ENCODE measurements around the gene ALOX15B. TPM values are rescaled to one million over a fixed set of nuclear protein-coding genes. Genes with fewer than 3 reads are reported as not detected.
A peak's percentile ranks its signal among the peaks of the same experiment; 100 is the strongest.
"Not testable (repeated sequence)": the region's sequence is repeated elsewhere in the genome, so short reads cannot be mapped to it uniquely, and the experiment has no call there.

The ALOX15B gene
- total RNA-seq, 1 donor from 2014 or later = not detected

DNA sequence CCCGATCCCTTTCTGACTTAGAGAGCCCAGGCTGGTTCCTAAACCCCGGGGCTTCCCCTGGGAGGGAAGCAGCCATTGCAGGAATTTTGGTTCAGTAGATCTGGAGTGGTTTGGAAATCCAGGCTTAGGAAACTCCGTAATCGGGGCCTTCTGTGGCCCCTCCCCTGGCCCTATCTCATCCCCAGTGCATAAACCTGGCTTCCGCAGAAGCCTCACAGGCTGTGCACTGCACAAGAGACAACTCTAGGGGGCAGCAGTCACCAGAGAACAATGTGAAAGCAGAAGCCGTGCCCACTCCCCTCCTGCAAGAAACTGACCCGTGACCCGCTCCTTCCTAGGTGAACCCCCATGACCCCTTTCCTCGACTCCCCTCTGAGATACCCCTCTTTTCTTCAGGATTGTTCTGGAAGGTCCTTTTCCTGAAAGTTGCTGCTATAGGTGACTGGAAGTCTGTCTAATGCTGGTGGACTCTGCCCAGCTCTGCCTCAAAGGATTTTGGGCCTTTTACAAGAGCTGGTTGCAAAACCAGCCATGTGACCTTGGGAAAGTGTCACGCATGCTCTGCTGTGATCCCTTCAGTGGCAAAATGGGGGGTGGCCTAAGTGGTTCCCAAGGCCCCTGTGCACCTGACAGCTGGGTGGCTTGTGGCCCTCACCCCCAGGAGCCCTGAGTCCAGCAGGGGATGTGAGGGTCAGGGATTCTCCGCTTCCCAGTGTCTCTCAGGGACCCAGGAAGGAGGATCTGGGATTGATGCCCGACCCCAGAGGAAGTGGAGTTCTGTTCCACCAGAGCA lies 22.0 kb upstream of the ALOX15B start:
- peak overlapping the region; percentile 75 for H3K4me3 Mint-ChIP-seq (ENCODE audit: low read depth)
- intact Hi-C loops (cut with micrococcal nuclease) = loop anchor here (1.0 kb wide), 2 partner anchors 24 to 40 kb away; no protein-coding TSS in a partner anchor
- peak; percentile 48 for DNase-seq (ENCODE audit: low spot score)
- peaks cover 19% of the 10 kb centered on the region for H3K27me3 Mint-ChIP-seq (ENCODE audit: low read depth)
- H3K9me3 Mint-ChIP-seq = no peaks in the 10 kb centered on the region
- H3K36me3 Mint-ChIP-seq (ENCODE audit: low read depth) = no peaks in the 10 kb centered on the region
- H3K4me1 Mint-ChIP-seq (ENCODE audit: low read depth) = peaks cover 10% of the 10 kb centered on the region
- H3K27ac Mint-ChIP-seq = no peak overlapping the region

DNA sequence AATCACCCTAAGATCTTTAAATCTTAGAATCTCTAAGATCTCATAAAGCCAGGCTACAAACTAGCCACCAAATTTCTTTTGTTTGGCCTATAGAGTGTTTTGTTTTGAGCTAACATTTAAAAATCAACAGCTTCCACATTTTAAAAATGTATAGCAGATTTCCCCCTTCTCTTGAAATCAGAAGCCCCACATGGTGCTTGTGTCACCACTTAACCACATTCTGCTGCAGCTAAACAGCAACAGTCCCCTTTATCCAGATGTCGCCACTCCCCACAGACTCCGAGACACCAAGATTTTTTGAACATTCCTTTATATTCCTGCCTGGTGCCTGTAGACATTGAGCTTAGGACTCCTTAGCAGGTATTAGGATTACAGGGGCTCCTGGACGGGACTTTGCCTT lies 20.4 kb upstream of the ALOX15B start:
- H3K9me3 Mint-ChIP-seq = no peaks in the 10 kb centered on the region
- H3K4me1 Mint-ChIP-seq (ENCODE audit: low read depth) = peaks cover 10% of the 10 kb centered on the region
- H3K4me3 Mint-ChIP-seq (ENCODE audit: low read depth) = no peak overlapping the region
- no peak overlapping the region for H3K27ac Mint-ChIP-seq
- intact Hi-C loops (cut with micrococcal nuclease) = no loop called here
- peaks cover 19% of the 10 kb centered on the region for H3K27me3 Mint-ChIP-seq (ENCODE audit: low read depth)
- no peak for DNase-seq (ENCODE audit: low spot score)
- H3K36me3 Mint-ChIP-seq (ENCODE audit: low read depth) = no peaks in the 10 kb centered on the region

DNA sequence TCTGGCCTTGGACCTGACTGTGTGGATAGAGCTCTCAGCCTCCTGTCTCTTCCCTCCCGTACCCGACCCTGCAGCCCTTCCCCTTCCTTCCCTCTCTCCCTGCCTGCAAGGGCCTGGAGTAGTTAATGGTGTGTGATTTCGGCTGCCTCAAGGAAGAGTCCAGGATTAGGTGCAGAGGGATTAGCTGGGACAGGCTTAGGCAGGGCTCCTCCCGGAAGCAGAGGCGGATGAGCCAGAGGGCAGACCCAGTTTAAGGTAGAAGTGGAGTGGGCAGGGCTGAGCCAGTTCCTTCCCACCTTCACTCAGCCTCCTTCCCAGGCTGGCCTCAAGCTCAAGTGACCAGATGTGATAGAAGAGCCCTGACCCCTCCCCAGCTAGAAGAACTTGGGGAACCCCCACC lies 19.7 kb upstream of the ALOX15B start:
- intact Hi-C loops (cut with micrococcal nuclease) = no loop called here
- Mint-ChIP-seq H3K27ac (no peak overlapping the region), H3K9me3 (no peaks in the 10 kb centered on the region), H3K4me3 (ENCODE audit: low read depth) (no peak overlapping the region), H3K27me3 (ENCODE audit: low read depth) (peaks cover 16% of the 10 kb centered on the region), H3K4me1 (ENCODE audit: low read depth) (peaks cover 10% of the 10 kb centered on the region), H3K36me3 (ENCODE audit: low read depth) (no peaks in the 10 kb centered on the region)
- DNase-seq (ENCODE audit: low spot score) = no peak

DNA sequence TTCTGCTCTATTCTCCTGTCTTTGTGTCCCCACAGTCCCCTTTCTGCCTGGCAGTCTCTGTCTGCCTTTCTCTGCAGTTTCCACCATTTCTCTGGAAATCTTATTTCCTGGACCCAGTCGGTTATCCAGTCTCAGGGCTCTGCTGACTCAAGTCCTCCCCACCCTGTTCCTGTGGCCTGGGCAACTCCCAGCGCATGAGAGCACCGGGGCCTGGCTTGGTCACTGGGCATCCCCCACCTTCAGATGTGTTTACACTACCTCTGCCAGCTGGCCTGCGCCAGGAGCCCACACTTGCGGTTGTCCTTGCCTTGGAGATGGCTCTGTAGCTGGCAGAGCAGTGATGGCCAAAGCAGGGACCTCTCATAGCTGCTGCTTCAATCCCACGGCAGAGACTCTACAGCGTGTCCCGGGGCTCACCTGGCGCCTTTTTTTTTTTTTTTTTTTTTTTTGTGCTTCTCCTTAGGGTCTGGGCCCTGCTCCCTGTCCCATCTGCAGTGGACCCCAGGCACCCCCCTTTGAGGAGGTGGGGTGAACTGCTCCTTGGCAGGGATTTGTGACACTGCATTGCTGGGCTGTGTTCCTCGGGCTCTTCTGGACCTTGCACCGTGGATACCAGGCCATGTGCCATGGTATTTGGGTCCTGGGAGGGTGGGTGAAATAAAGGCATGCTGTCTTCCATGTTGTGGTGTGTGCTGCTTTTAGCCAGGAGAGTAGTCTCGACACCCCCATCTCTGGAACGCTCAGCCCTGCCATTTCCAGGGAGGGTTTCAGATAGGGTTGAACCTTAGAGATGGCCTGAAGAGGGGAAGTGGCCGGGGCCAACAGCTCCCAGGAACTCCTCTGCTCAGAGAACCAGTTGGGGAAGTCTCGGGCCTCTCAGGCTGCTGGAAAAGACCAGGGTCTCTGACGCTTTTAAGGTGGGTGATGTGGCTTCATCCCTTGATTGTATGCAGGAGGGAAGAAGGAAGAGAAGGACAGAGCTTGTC lies 18.9 kb upstream of the ALOX15B start:
- H3K4me1 Mint-ChIP-seq (ENCODE audit: low read depth) = peaks cover 11% of the 10 kb centered on the region
- intact Hi-C loops (cut with micrococcal nuclease) = no loop called here
- DNase-seq (ENCODE audit: low spot score) = no peak
- H3K9me3 Mint-ChIP-seq = no peaks in the 10 kb centered on the region
- no peaks in the 10 kb centered on the region for H3K36me3 Mint-ChIP-seq (ENCODE audit: low read depth)
- no peak overlapping the region for H3K4me3 Mint-ChIP-seq (ENCODE audit: low read depth)
- peaks cover 15% of the 10 kb centered on the region for H3K27me3 Mint-ChIP-seq (ENCODE audit: low read depth)
- no peak overlapping the region for H3K27ac Mint-ChIP-seq

DNA sequence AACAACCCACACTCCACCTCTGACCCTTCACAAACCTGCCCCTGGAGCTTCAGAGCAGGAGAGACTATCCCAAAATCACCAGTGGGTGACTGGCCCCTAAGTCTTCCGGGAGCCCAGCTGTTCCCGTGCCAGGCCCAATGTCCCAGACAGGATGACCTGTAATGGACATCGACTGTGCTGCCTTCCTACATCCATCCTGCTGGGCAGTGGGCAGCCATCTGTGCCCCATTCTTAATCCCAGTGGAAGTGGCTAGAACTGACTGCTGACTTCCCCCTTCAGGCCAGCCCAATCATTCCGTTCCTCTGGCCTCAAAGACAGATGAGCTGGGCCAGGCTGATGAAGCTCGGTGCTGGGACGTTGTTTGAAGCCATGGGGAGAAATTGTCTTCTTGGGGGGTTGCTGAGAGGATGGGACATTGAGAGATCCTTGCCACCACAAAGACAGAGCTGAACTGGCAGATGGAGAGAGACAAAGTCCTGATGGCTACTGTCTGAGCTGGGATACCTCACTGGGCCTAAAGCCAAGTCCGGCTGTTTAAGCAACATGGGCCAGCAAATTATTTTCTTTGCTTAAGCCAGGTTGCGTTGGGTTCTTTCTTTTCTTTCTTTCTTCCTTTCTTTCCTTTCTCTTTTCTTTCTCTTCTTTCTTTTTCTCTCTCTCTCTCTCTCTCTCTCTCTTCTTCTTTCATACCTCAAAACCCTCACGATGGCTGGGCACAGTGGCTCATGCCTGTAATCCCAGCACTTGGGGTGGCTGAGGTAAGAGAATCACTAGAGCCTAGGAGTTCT lies 17.9 kb upstream of the ALOX15B start:
- peaks cover 11% of the 10 kb centered on the region for H3K4me1 Mint-ChIP-seq (ENCODE audit: low read depth)
- H3K27ac Mint-ChIP-seq = no peak overlapping the region
- H3K27me3 Mint-ChIP-seq (ENCODE audit: low read depth) = peaks cover 14% of the 10 kb centered on the region
- H3K9me3 Mint-ChIP-seq = no peaks in the 10 kb centered on the region
- H3K4me3 Mint-ChIP-seq (ENCODE audit: low read depth) = no peak overlapping the region
- no peak for DNase-seq (ENCODE audit: low spot score)
- no peaks in the 10 kb centered on the region for H3K36me3 Mint-ChIP-seq (ENCODE audit: low read depth)
- intact Hi-C loops (cut with micrococcal nuclease) = no loop called here

DNA sequence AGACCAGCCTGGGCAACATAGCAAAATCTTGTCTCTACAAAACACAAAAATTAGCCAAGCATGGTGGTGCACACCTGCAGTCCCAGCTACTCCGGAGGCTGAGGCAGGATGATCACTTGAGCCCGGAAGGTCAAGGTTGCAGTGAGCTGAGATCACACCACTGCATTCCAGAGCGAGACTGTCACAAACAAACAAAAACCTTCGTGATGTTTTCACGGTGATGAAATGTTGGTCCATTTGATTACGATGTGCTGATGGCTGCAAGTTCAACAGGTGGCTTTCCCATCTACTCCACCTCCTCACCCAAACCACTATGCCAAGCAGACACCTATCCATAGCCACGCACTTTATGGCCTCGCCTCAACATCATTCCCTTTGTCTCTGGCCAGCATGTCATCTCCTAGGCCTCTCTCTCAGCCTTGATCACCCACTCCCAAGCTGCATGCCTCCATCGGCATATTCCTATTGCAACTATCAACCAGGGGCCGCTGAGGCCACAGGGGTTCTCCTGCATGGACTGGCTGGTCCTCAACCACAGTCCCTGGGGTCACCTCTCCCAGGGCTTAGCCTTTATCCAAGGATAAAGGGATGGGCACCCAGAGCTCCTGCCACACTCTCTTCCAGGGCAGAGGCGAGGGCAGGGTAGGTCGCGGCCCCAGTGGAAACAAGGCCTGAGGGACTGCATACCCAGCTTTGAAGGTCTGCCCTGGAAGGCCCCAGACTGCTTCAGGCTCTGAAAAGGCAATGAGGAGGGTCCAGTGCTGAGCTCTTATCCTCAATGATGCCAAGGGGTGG lies 17.1 kb upstream of the ALOX15B start:
- no peaks in the 10 kb centered on the region for H3K36me3 Mint-ChIP-seq (ENCODE audit: low read depth)
- peaks cover 7% of the 10 kb centered on the region for H3K4me1 Mint-ChIP-seq (ENCODE audit: low read depth)
- H3K4me3 Mint-ChIP-seq (ENCODE audit: low read depth) = no peak overlapping the region
- intact Hi-C loops (cut with micrococcal nuclease) = no loop called here
- no peaks in the 10 kb centered on the region for H3K9me3 Mint-ChIP-seq
- peaks cover 14% of the 10 kb centered on the region for H3K27me3 Mint-ChIP-seq (ENCODE audit: low read depth)
- no peak for DNase-seq (ENCODE audit: low spot score)
- no peak overlapping the region for H3K27ac Mint-ChIP-seq

DNA sequence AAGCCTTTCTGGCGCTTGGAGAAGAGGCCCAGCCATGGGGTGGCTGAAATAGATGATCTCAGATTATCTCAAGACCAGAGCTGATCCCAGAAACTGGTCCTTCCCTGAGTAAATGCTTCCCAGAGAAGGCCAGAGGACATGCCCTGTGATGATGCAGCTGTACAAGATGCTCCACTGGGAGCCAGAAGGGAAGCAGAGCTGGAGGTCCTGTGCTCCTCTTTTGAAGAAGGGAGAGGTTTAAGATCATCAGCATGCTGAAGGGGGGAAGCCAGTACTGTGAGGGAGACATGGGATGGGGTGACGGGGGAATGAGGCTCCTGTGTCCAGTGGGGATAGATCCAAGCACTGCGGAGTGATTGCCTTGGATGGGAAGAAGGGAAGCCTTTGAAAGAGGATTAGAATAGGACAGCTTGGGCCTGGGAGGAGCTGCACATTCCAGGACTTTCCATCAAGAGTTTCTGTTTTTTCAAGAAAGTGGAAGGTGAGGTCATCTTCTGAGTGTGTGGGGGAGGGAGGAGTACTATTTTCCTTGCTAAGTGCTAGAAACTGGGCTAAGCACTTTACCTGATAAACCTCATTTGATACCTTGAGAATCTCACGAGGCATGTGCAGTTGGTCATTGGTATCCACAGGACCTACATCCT lies 16.4 kb upstream of the ALOX15B start:
- Mint-ChIP-seq H3K36me3 (ENCODE audit: low read depth) (no peaks in the 10 kb centered on the region), H3K27me3 (ENCODE audit: low read depth) (peaks cover 19% of the 10 kb centered on the region), H3K27ac (no peak overlapping the region), H3K9me3 (no peaks in the 10 kb centered on the region), H3K4me1 (ENCODE audit: low read depth) (peaks cover 5% of the 10 kb centered on the region), H3K4me3 (ENCODE audit: low read depth) (no peak overlapping the region)
- DNase-seq (ENCODE audit: low spot score) = no peak
- intact Hi-C loops (cut with micrococcal nuclease) = no loop called here

DNA sequence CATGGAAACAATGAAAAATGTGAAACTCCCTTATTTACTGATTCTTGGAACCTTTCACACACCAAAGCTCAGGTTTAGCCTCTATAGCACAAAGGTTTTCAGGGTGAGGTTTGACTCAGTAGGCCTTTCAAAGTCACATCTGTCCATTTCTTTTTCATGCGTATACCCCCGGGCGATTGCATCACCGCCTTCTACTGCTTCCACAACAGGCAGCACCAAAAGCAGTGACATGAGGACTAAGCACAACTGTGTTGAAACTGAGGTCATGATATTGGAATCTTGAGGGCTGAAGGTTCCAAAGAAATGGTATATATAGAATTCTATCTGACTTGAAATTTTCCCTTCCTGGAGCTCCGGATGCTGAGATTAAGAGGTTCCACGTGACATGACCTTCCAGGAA lies 14.7 kb upstream of the ALOX15B start:
- intact Hi-C loops (cut with micrococcal nuclease); H3K4me3 Mint-ChIP-seq (ENCODE audit: low read depth); H3K27ac Mint-ChIP-seq; H3K4me1 Mint-ChIP-seq (ENCODE audit: low read depth); H3K36me3 Mint-ChIP-seq (ENCODE audit: low read depth); DNase-seq (ENCODE audit: low spot score); H3K9me3 Mint-ChIP-seq: not testable (repeated sequence)
- H3K27me3 Mint-ChIP-seq (ENCODE audit: low read depth) = peaks cover 27% of the 10 kb centered on the region

DNA sequence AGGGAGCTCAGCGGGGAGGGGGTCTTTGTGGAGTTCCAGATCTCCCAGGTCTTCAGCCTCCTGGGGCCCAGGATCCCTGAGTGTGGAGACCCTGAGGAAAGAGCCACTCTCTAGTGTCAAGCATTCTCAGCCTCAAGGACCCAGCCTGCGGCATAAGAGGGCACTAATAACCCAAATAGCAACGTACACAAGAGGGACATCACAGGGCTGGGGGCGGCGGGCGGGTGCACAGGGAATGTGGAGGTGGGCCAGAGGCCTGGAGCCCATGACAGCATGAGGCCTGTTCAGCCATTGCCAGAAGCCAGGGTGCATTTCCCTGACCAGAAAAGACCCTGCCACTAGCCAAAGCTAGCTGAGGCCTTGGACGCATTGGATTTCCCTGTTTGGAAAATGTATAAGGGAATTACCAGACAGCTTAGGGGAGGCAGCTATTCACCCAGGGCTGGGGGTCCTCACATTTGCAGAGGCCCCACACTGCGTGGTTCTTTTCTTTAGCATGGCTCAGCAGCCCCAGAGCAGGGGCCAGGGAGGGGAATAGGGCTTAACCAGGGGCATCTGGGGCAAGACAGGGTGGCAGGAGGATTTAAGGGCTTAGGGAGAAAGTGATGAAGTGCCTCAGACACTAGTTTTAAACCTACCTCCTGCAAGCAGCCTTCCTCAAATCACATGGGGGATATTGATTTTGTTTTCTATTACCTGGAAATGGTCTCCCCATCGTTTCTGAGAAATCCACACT lies 13.5 kb upstream of the ALOX15B start:
- Mint-ChIP-seq H3K27me3 (ENCODE audit: low read depth) (peaks cover 27% of the 10 kb centered on the region), H3K27ac (no peak overlapping the region), H3K36me3 (ENCODE audit: low read depth) (no peaks in the 10 kb centered on the region), H3K4me3 (ENCODE audit: low read depth) (no peak overlapping the region), H3K4me1 (ENCODE audit: low read depth) (peaks cover 1% of the 10 kb centered on the region), H3K9me3 (no peaks in the 10 kb centered on the region)
- intact Hi-C loops (cut with micrococcal nuclease) = no loop called here
- no peak for DNase-seq (ENCODE audit: low spot score)

DNA sequence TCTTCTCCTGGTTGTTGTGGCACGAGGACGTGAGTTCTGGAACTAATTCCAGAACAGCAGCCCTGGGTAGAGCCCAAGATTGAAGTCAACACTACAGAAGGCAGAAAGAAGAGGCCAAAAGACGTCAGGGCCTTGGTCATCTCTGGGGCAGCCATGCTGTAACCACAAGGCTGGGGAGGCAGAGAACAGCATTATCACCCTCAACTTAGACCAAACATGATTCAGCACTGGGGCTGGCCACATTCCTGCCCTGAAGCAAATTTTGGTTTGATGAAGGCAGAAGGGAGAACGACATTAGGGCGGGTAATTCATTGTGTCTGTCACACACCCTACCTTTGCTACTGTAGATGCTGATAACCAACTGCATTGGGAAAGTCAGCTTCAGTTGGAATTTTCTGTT lies 9.7 kb upstream of the ALOX15B start:
- intact Hi-C loops (cut with micrococcal nuclease) = no loop called here
- H3K4me1 Mint-ChIP-seq (ENCODE audit: low read depth) = peaks cover 1% of the 10 kb centered on the region
- no peaks in the 10 kb centered on the region for H3K9me3 Mint-ChIP-seq
- H3K36me3 Mint-ChIP-seq (ENCODE audit: low read depth) = no peaks in the 10 kb centered on the region
- H3K27ac Mint-ChIP-seq = no peak overlapping the region
- H3K27me3 Mint-ChIP-seq (ENCODE audit: low read depth) = peaks cover 36% of the 10 kb centered on the region
- no peak overlapping the region for H3K4me3 Mint-ChIP-seq (ENCODE audit: low read depth)
- no peak for DNase-seq (ENCODE audit: low spot score)

DNA sequence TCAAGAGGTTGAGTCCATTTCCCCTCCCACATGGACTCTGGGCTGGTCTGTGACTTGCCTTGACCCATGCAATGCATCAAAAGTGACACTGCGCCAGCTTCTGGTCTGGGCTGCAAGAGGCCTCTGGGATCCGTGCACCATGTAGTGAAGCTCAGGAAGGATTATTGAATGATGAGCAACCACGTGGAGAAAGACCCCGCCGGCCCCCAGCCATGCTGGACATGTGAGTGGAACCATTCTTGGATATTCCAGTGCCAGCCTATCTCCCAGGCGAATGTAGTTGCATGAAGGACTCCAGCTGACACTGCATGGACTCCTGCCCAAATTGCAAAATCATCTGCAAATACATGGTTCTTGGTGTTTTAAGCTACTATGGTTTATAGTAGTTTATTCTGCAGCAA lies 7.6 kb upstream of the ALOX15B start:
- H3K4me3 Mint-ChIP-seq (ENCODE audit: low read depth) = no peak overlapping the region
- no peaks in the 10 kb centered on the region for H3K9me3 Mint-ChIP-seq
- H3K27ac Mint-ChIP-seq = no peak overlapping the region
- DNase-seq (ENCODE audit: low spot score) = no peak
- intact Hi-C loops (cut with micrococcal nuclease) = no loop called here
- peaks cover 36% of the 10 kb centered on the region for H3K27me3 Mint-ChIP-seq (ENCODE audit: low read depth)
- H3K36me3 Mint-ChIP-seq (ENCODE audit: low read depth) = no peaks in the 10 kb centered on the region
- H3K4me1 Mint-ChIP-seq (ENCODE audit: low read depth) = no peaks in the 10 kb centered on the region

Data from activated T-helper 2 cell treated with anti-CD3 and anti-CD28 coated beads, Interferon-gamma antibody, Interleukin-2, Interleukin-4, amounts not matched to agents 10 μg/mL and 5 μg/mL and 100 μg/mL, durations not matched to agents 14 hours and 24 hours and 36 hours (primary cell).